Gastroesophageal sphincter (tissue), 4 donors: ENCODE measurements around the gene MAGT1. TPM values are rescaled to one million over a fixed set of nuclear protein-coding genes. Genes with fewer than 3 reads are reported as not detected.

ENCODE experiments used
- ATAC-seq: fragments of 150-250 bp; one replicate; pipeline ENCODE4 v1.9.1; 2016; ENCODE audit warnings: mild to moderate bottlenecking, moderate library complexity
- H3K27ac ChIP-seq, 4 donors: fragments of 200-600 bp; sonication (generic) in 3 of 4; 1 replicate in 3 of 4; 2 replicates in 1 of 4; pipeline ENCODE4 v1.5.1; 2016 to 2019
- H3K27me3 ChIP-seq: fragments of 200-600 bp; sonication (generic); one replicate; pipeline ENCODE4 v1.5.1; 2019
- H3K36me3 ChIP-seq, 2 donors: fragments of 200-600 bp; sonication (generic); one replicate each; pipeline ENCODE4 v1.5.1; 2019; ENCODE audit warnings: control low read depth in 1 of 2
- H3K4me1 ChIP-seq, 3 donors: fragments of 200-600 bp; sonication (generic); 1 replicate in 2 of 3; 2 replicates in 1 of 3; pipeline ENCODE4 v1.5.1; 2016 to 2019; ENCODE audit warnings: control low read depth in 2 of 3
- H3K4me3 ChIP-seq, 2 donors: fragments of 200-600 bp; sonication (generic); one replicate each; pipeline ENCODE4 v1.5.1; 2019; ENCODE audit warnings: mild to moderate bottlenecking in 1 of 2, moderate library complexity in 1 of 2
- H3K9me3 ChIP-seq, 3 donors: fragments of 200-600 bp; sonication (generic); one replicate each; pipeline ENCODE4 v1.5.1; 2017 to 2019; ENCODE audit warnings: control low read depth in 2 of 3
- CTCF ChIP-seq, 4 experiments: fragments of 200-600 bp in 2 of 4; fragments of 450-650 bp in 2 of 4; sonication (generic) in 1 of 4; IDR thresholded peaks; one replicate each; pipeline ENCODE4 v1.5.1; 2017 to 2019; ENCODE audit warnings: antibody characterized with exemption in 4 of 4, mild to moderate bottlenecking in 2 of 4, moderate library complexity in 2 of 4
- EP300 ChIP-seq: sonication (generic); formaldehyde crosslinking; IDR thresholded peaks from one replicate; pipeline ENCODE4 v1.6.1; 2017; ENCODE audit warnings: antibody characterized with exemption, mild to moderate bottlenecking
- POLR2A ChIP-seq, 2 donors: fragments of 450-650 bp; IDR thresholded peaks; one replicate each; pipeline ENCODE4 v1.6.1; 2017; ENCODE audit warnings: antibody characterized with exemption in 2 of 2, mild to moderate bottlenecking in 2 of 2, moderate library complexity in 1 of 2
- POLR2AphosphoS5 ChIP-seq: sonication (generic); formaldehyde crosslinking; IDR thresholded peaks from one replicate; pipeline ENCODE4 v1.6.1; 2017; ENCODE audit warnings: antibody characterized with exemption
- WGBS, 2 donors: methylation state at CpG; one replicate each; pipeline ENCODE4 v1.1.5; 2018; ENCODE audit warnings: low coverage in 1 of 2; 5-methylcytosine and 5-hydroxymethylcytosine counted together
- small RNA-seq, 4 donors: library from RNA; depleted of rRNA; stranded (forward); fragments of <200 nt; gene quantifications; one replicate each; pipeline ENCODE3, GENCODE V24; 2016
- total RNA-seq, 4 donors: library from RNA; depleted of rRNA; stranded (reverse); fragments of >200 nt; gene quantifications; one replicate each; pipeline ENCODE4 v1.1.0, GENCODE V29; 2016

The MAGT1 gene
- total RNA-seq, 4 donors from 2014 or later = 23.6 to 37.8 (median 31.9) TPM

- 40 to 44% methylated on average over 2 of the region's 2 CpGs for whole genome bisulfite sequencing, 2 donors
These were observed 118.6 kb downstream of the MAGT1 start for GRCh38 chrX:77776659-77777058.

More at GRCh38 chrX:77776659-77777058, 118.6 kb downstream of the MAGT1 start:
- no peaks in the 10 kb centered on the region for H3K27me3 ChIP-seq
- no peaks in the 10 kb centered on the region for H3K9me3 ChIP-seq
- H3K27ac ChIP-seq = no peak overlapping the region
- H3K4me1 ChIP-seq = peaks cover 0 to 26% (median 0%) of the 10 kb centered on the region in 3 donors
- no peaks in the 10 kb centered on the region for H3K36me3 ChIP-seq
- TF ChIP-seq POLR2A (IDR thresholded peaks at IDR 0.05) (no peak), EP300 (no peak), POLR2AphosphoS5 (no peak), CTCF (IDR thresholded peaks at IDR 0.05) (no peak)
- no peak overlapping the region for H3K4me3 ChIP-seq
- ATAC-seq = no peak

Small RNA genes within 50 kb of the gene (small RNA-seq; reads per million reads assigned to genes)
- gene RN7SL460P (0 reads per million in 4 donors), gene RNU6-854P (0 reads per million in 4 donors)

Other genes with a start within 250 kb of the MAGT1 start
- 100 to 1,000 TPM in 3 of 4 donors, 10 to 100 TPM in 1; 93.4 to 140 (median 117) TPM for gene ATRX, start 109.2 kb downstream of the MAGT1 start, total RNA-seq
- 100 to 1,000 TPM; 338 to 504 (median 366) TPM for gene COX7B, start 4.0 kb upstream of the MAGT1 start, total RNA-seq
- gene ATP7A, start 15.3 kb upstream of the MAGT1 start, total RNA-seq = 10 to 100 TPM in 3 of 4 donors, 1 to 10 TPM in 1; 8.6 to 21.2 (median 12.7) TPM
- not detected for gene PGAM4, start 74.2 kb upstream of the MAGT1 start, total RNA-seq
- gene PGK1, start 208.8 kb upstream of the MAGT1 start, total RNA-seq = 100 to 1,000 TPM; 204 to 360 (median 274) TPM
- gene TAF9B, start 244.2 kb upstream of the MAGT1 start, total RNA-seq = 100 to 1,000 TPM in 1 of 4 donors, 10 to 100 TPM in 3; 47.3 to 101 (median 62.5) TPM